Suprapubic skin (tissue), 4 donors: ENCODE measurements around the gene TIMM17B.

Experiments used
- EP300 ChIP-seq: sonication (generic); formaldehyde crosslinking; IDR thresholded peaks from one replicate; pipeline ENCODE4 v1.6.1; 2017; ENCODE audit warnings: antibody characterized with exemption
- POLR2AphosphoS5 ChIP-seq, 3 donors: sonication (generic); formaldehyde crosslinking; IDR thresholded peaks; one replicate each; pipeline ENCODE4 v1.6.1; 2017; ENCODE audit warnings: antibody characterized with exemption in 3 of 3
- TF ChIP-seq, protein P1 (sequence below), 2 donors: fragments of 200-600 bp in 1 of 2; fragments of 450-650 bp in 1 of 2; sonication (generic) in 1 of 2; IDR thresholded peaks; one replicate each; pipeline ENCODE4 v1.5.1; 2016 to 2019; ENCODE audit warnings: antibody characterized with exemption in 2 of 2, mild to moderate bottlenecking in 1 of 2, moderate library complexity in 1 of 2

DNA sequence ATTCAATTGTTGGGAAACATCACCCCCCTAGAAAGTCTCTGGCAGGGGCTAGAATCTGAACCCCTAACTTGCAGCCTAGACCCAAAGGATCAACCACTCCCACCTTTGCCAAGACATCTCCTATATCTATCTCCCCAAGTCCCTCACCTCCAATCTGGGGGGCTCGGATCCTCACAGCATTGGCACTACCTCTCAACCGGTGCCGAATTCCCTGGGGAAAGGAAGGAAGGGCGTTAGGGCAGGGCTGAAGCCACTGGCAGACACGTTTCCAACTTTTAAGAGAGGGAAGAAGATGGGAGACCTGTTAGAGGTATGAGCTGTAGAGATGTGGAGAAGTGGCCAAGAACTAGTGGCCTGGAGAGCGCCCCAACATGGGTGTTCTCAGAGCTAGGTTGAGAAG, 2.7 kb downstream of the TIMM17B start:
- no peak for TF ChIP-seq POLR2AphosphoS5 (IDR thresholded peaks at IDR 0.05)
- TF ChIP-seq, protein P1, sequence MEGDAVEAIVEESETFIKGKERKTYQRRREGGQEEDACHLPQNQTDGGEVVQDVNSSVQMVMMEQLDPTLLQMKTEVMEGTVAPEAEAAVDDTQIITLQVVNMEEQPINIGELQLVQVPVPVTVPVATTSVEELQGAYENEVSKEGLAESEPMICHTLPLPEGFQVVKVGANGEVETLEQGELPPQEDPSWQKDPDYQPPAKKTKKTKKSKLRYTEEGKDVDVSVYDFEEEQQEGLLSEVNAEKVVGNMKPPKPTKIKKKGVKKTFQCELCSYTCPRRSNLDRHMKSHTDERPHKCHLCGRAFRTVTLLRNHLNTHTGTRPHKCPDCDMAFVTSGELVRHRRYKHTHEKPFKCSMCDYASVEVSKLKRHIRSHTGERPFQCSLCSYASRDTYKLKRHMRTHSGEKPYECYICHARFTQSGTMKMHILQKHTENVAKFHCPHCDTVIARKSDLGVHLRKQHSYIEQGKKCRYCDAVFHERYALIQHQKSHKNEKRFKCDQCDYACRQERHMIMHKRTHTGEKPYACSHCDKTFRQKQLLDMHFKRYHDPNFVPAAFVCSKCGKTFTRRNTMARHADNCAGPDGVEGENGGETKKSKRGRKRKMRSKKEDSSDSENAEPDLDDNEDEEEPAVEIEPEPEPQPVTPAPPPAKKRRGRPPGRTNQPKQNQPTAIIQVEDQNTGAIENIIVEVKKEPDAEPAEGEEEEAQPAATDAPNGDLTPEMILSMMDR (IDR thresholded peaks at IDR 0.05), result no peak
- no peak for TF ChIP-seq EP300
